Measurements from ENCODE around the gene CDK14. TPM values are rescaled to one million over a fixed set of nuclear protein-coding genes. Genes with fewer than 3 reads are reported as not detected.

CDK14 gene
- total and polyA plus RNA-seq, 2 donors (not counting 1 experiment from before 2014, with no cell fraction given) = 42.1 to 167 TPM

- H3K9ac ChIP-seq (ENCODE audit: low read length) = no peak overlapping the region
- Mint-ChIP-seq H3K27ac (no peak overlapping the region), H3K4me1 (no peaks in the 10 kb centered on the region), H3K9me3 (ENCODE audit: insufficient read depth) (no peaks in the 10 kb centered on the region), H3K27me3 (no peaks in the 10 kb centered on the region), H3K4me3 (no peak overlapping the region)
- H3K79me2 ChIP-seq (ENCODE audit: control insufficient read depth, insufficient read depth, low read length) = no peaks in the 10 kb centered on the region
- H4K20me1 ChIP-seq (ENCODE audit: control insufficient read depth, insufficient read depth, low read length, poor library complexity, severe bottlenecking) = no peaks in the 10 kb centered on the region
- peaks cover 3 to 4% of the 10 kb centered on the region in 2 experiments for H3K36me3 ChIP-seq (replicated peaks in 1 of 2; ENCODE audit: control extremely low read depth in 1 of 2, control insufficient read depth in 1 of 2, extremely low read depth in 1 of 2, insufficient read depth in 2 of 2, low read length in 1 of 2)
- H3K9me3 ChIP-seq (ENCODE audit: control extremely low read depth in 1 of 3, control insufficient read depth in 2 of 3, insufficient read depth in 1 of 3, low read length in 2 of 3) = no peaks in the 10 kb centered on the region
- H3K4me1 ChIP-seq (ENCODE audit: control insufficient read depth in 2 of 2, insufficient read depth in 2 of 2, low read length in 2 of 2) = no peaks in the 10 kb centered on the region
- H3K4me3 ChIP-seq (ENCODE audit: control extremely low read depth in 1 of 5, extremely low read depth in 1 of 5, insufficient read depth in 1 of 5, low read depth in 2 of 5, low read length in 4 of 5) = no peak overlapping the region
- ChIA-PET CTCF (interaction anchor here (1.2 kb wide), 1 partner anchor 13 kb away, joined by 3 read pairs; no protein-coding TSS in a partner anchor), POLR2A (no interaction called here)
- H2AFZ ChIP-seq (ENCODE audit: insufficient read depth, low read depth, low read length, poor library complexity, severe bottlenecking) = no peak overlapping the region
- H3K27ac ChIP-seq (ENCODE audit: low read length in 2 of 2) = no peak overlapping the region
- H3K27me3 ChIP-seq (replicated peaks in 1 of 4; ENCODE audit: control extremely low read depth in 1 of 4, control insufficient read depth in 3 of 4, insufficient read depth in 4 of 4, low read length in 3 of 4) = no peaks in the 10 kb centered on the region
- TF ChIP-seq EZH2 (IDR thresholded peaks at IDR 0.05; ENCODE audit: borderline replicate concordance, insufficient read depth, low read depth, low read length, poor library complexity, severe bottlenecking) = no peak
- TF ChIP-seq CTCF (IDR thresholded peaks at IDR 0.05) = no peak
- 100% methylated on average over 2 of the region's 10 CpGs for WGBS (ENCODE audit: insufficient coverage)
- ATAC-seq (ENCODE audit: low read depth) (no peak), DNase-seq (no peak)
- H3K4me2 ChIP-seq (replicated peaks; ENCODE audit: low read depth, low read length, poor library complexity, severe bottlenecking) = no peak overlapping the region
- intact Hi-C loops (cut with micrococcal nuclease) = no loop called here
These were observed 560.4 kb downstream of the CDK14 start for GRCh38 chr7:91156316-91157185.
